ENCODE data around the gene FMO3. TPM values are rescaled to one million over a fixed set of nuclear protein-coding genes. Genes with fewer than 3 reads are reported as not detected.

Gene FMO3
- total RNA-seq, 1 experiment from 2014 or later = not detected

GRCh38 chr1:171128463-171128862, 37.8 kb downstream of the FMO3 start:
- no peak for DNase-seq
- Histone ChIP-seq H3K4me1 (0 out of 2 replicates have a peak, but pooled peaks cover 7% of the 10 kb centered on the region), H3K27me3 (no peaks in the 10 kb centered on the region), H3K36me3 (no peaks in the 10 kb centered on the region), H3K9me3 (replicated peaks) (no peaks in the 10 kb centered on the region), H3K4me3 (no peak overlapping the region), H3K27ac (no peak overlapping the region)

GRCh38 chr1:171134204-171134923, 43.7 kb downstream of the FMO3 start:
- Histone ChIP-seq H3K9me3 (replicated peaks) (no peaks in the 10 kb centered on the region), H3K27ac (no peak overlapping the region), H3K4me3 (no peak overlapping the region), H3K27me3 (no peaks in the 10 kb centered on the region), H3K36me3 (no peaks in the 10 kb centered on the region), H3K4me1 (peaks cover 8% of the 10 kb centered on the region)
- DNase-seq = no peak

- Histone ChIP-seq H3K4me1 (peaks cover 22% of the 10 kb centered on the region), H3K36me3 (no peaks in the 10 kb centered on the region), H3K27ac (no peak overlapping the region), H3K9me3 (replicated peaks) (no peaks in the 10 kb centered on the region), H3K4me3 (no peak overlapping the region), H3K27me3 (no peaks in the 10 kb centered on the region)
- DNase-seq = peak in 1 of 2 experiments; percentile 5
These were observed 46.9 kb downstream of the FMO3 start for GRCh38 chr1:171137580-171137979.

GRCh38 chr1:171138980-171139379, 48.3 kb downstream of the FMO3 start:
- no peak overlapping the region for H3K4me3 ChIP-seq
- no peaks in the 10 kb centered on the region for H3K9me3 ChIP-seq (replicated peaks)
- no peak for DNase-seq
- no peaks in the 10 kb centered on the region for H3K27me3 ChIP-seq
- H3K4me1 ChIP-seq = peaks cover 22% of the 10 kb centered on the region
- no peaks in the 10 kb centered on the region for H3K36me3 ChIP-seq
- H3K27ac ChIP-seq = no peak overlapping the region

- no peak overlapping the region for H3K4me3 ChIP-seq
- H3K36me3 ChIP-seq = no peaks in the 10 kb centered on the region
- no peaks in the 10 kb centered on the region for H3K27me3 ChIP-seq
- peak in 1 of 2 experiments; percentile 9 for DNase-seq
- H3K4me1 ChIP-seq = peaks cover 22% of the 10 kb centered on the region
- no peak overlapping the region for H3K27ac ChIP-seq
- H3K9me3 ChIP-seq (replicated peaks) = no peaks in the 10 kb centered on the region
These were observed 49.2 kb downstream of the FMO3 start for GRCh38 chr1:171139890-171140289.

GRCh38 chr1:171140401-171140800, 49.7 kb downstream of the FMO3 start:
- H3K36me3 ChIP-seq = no peaks in the 10 kb centered on the region
- no peaks in the 10 kb centered on the region for H3K27me3 ChIP-seq
- H3K27ac ChIP-seq = no peak overlapping the region
- peaks cover 22% of the 10 kb centered on the region for H3K4me1 ChIP-seq
- no peak overlapping the region for H3K4me3 ChIP-seq
- no peak for DNase-seq
- no peaks in the 10 kb centered on the region for H3K9me3 ChIP-seq (replicated peaks)

- no peak overlapping the region for H3K4me3 ChIP-seq
- H3K27me3 ChIP-seq = no peaks in the 10 kb centered on the region
- peaks cover 22% of the 10 kb centered on the region for H3K4me1 ChIP-seq
- no peaks in the 10 kb centered on the region for H3K9me3 ChIP-seq (replicated peaks)
- peak in 1 of 2 experiments; percentile 53 for DNase-seq
- H3K27ac ChIP-seq = peak overlapping the region; percentile 36
- H3K36me3 ChIP-seq = no peaks in the 10 kb centered on the region
These were observed 50.4 kb downstream of the FMO3 start for GRCh38 chr1:171140956-171141687.

- H3K36me3 ChIP-seq = no peaks in the 10 kb centered on the region
- peak overlapping the region; percentile 36 for H3K27ac ChIP-seq
- H3K27me3 ChIP-seq = no peaks in the 10 kb centered on the region
- no peaks in the 10 kb centered on the region for H3K9me3 ChIP-seq (replicated peaks)
- peak; percentile 22 to 58 for DNase-seq
- H3K4me1 ChIP-seq = peaks cover 22% of the 10 kb centered on the region
- H3K4me3 ChIP-seq = no peak overlapping the region
These were observed 51.1 kb downstream of the FMO3 start for GRCh38 chr1:171141688-171142415.

GRCh38 chr1:171142416-171143385, 52.0 kb downstream of the FMO3 start:
- peaks cover 15% of the 10 kb centered on the region for H3K4me1 ChIP-seq
- H3K9me3 ChIP-seq (replicated peaks) = no peaks in the 10 kb centered on the region
- DNase-seq = peak in 1 of 2 experiments; percentile 36
- H3K27ac ChIP-seq = peak overlapping the region; percentile 36
- H3K27me3 ChIP-seq = no peaks in the 10 kb centered on the region
- H3K4me3 ChIP-seq = no peak overlapping the region
- H3K36me3 ChIP-seq = no peaks in the 10 kb centered on the region

- no peak overlapping the region for H3K27ac ChIP-seq
These were observed 59.5 kb downstream of the FMO3 start for GRCh38 chr1:171150156-171150555.

GRCh38 chr1:171152549-171152948, 61.8 kb downstream of the FMO3 start:
- DNase-seq = peak in 1 of 2 experiments; percentile 9
- no peaks in the 10 kb centered on the region for H3K9me3 ChIP-seq (replicated peaks)
- no peak overlapping the region for H3K4me3 ChIP-seq
- H3K36me3 ChIP-seq = no peaks in the 10 kb centered on the region
- no peak overlapping the region for H3K27ac ChIP-seq
- no peaks in the 10 kb centered on the region for H3K27me3 ChIP-seq
- H3K4me1 ChIP-seq = no peaks in the 10 kb centered on the region

More at GRCh38 chr1:171150156-171150555, 59.5 kb downstream of the FMO3 start:
- no peak for DNase-seq
- Histone ChIP-seq H3K27me3 (no peaks in the 10 kb centered on the region), H3K4me3 (no peak overlapping the region), H3K9me3 (replicated peaks) (no peaks in the 10 kb centered on the region), H3K4me1 (no peaks in the 10 kb centered on the region), H3K36me3 (no peaks in the 10 kb centered on the region)

- no peak overlapping the region for H3K27ac ChIP-seq
- H3K36me3 ChIP-seq = no peaks in the 10 kb centered on the region
- DNase-seq = no peak
- no peak overlapping the region for H3K4me3 ChIP-seq
- H3K9me3 ChIP-seq (replicated peaks) = no peaks in the 10 kb centered on the region
- no peaks in the 10 kb centered on the region for H3K27me3 ChIP-seq
- no peaks in the 10 kb centered on the region for H3K4me1 ChIP-seq
These were observed 64.8 kb downstream of the FMO3 start for GRCh38 chr1:171155484-171155883.

- H3K4me3 ChIP-seq = no peak overlapping the region
These were observed 67.4 kb downstream of the FMO3 start for GRCh38 chr1:171158096-171158495.

GRCh38 chr1:171158551-171158950, 67.8 kb downstream of the FMO3 start:
- no peak for DNase-seq
- H3K36me3 ChIP-seq = no peaks in the 10 kb centered on the region
- no peak overlapping the region for H3K4me3 ChIP-seq
- H3K4me1 ChIP-seq = no peaks in the 10 kb centered on the region
- H3K27me3 ChIP-seq = no peaks in the 10 kb centered on the region
- H3K27ac ChIP-seq = no peak overlapping the region
- H3K9me3 ChIP-seq (replicated peaks) = no peaks in the 10 kb centered on the region

More at GRCh38 chr1:171158096-171158495, 67.4 kb downstream of the FMO3 start:
- DNase-seq = no peak
- Histone ChIP-seq H3K27ac (no peak overlapping the region), H3K9me3 (replicated peaks) (no peaks in the 10 kb centered on the region), H3K4me1 (no peaks in the 10 kb centered on the region), H3K27me3 (no peaks in the 10 kb centered on the region), H3K36me3 (no peaks in the 10 kb centered on the region)
